GM12873 (cell line): Measurements from ENCODE around the gene IMMP2L.

Experiments
- TF ChIP-seq, protein P1 (sequence below): IDR thresholded peaks from 2 replicates; pipeline ENCODE4 v1.5.1; 2012; ENCODE audit warnings: low read depth, mild to moderate bottlenecking, moderate library complexity, low read length, control low read depth; ENCODE audit not compliant: insufficient read depth; ENCODE audit errors: missing control alignments

IMMP2L gene

DNA sequence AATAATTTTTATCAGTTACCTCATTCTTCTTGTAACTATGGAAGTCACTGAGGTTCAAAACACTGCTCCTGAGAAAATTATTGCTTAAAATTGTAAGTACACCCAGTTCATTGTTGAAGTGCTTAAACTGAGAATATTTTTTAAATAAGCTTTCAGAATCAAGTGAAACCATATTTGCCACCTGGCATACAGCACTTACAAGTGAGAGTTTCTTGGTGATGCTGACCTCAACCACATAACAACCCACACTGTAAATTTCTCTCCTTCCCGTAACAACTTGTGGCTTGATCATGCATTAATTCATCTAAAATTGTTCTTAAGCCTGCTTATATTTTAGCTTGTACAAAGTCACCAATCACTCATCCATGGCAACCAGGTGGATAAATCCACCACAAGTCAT, 34.0 kb downstream of the IMMP2L start:
- TF ChIP-seq, protein P1, sequence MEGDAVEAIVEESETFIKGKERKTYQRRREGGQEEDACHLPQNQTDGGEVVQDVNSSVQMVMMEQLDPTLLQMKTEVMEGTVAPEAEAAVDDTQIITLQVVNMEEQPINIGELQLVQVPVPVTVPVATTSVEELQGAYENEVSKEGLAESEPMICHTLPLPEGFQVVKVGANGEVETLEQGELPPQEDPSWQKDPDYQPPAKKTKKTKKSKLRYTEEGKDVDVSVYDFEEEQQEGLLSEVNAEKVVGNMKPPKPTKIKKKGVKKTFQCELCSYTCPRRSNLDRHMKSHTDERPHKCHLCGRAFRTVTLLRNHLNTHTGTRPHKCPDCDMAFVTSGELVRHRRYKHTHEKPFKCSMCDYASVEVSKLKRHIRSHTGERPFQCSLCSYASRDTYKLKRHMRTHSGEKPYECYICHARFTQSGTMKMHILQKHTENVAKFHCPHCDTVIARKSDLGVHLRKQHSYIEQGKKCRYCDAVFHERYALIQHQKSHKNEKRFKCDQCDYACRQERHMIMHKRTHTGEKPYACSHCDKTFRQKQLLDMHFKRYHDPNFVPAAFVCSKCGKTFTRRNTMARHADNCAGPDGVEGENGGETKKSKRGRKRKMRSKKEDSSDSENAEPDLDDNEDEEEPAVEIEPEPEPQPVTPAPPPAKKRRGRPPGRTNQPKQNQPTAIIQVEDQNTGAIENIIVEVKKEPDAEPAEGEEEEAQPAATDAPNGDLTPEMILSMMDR = no peak

DNA sequence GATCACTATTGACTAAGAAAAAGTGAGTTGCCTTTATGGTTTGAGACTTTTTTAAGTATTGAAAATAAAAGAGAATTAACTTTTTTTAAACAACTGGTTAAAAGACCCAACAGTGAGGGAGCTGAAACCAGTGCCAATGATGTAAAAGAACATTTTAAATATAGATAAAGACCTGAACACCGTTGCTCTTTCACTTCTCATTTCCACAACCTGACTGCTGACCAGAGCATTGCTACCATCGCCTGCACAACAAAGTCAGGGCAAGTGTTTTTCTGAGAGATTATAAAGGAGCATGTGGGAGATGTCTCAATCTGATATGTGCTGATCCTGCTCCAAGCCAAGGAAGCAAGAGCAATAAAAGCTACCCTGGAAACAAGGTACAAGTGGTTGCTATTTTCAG, 34.7 kb downstream of the IMMP2L start:
- TF ChIP-seq, protein P1 = no peak

DNA sequence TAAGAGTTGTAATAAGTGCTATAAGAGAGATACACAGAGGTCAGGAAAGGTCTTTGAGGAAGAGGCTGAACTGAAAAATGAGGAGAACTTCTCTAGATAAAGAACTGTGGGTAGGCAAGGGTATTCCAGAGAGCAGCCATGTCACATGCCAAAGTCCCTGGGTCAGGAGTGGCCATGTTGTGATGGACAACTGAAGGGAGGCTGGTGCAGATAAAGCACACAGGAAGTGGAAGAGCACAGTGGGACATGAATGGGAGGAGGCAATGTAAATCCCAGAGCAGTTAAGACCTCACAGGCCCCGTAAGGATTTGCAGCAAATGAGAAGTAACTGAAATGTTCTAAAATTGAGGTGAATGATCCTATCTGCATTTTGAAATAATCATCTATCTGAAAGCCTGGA, 37.2 kb downstream of the IMMP2L start:
- TF ChIP-seq, protein P1 = no peak

DNA sequence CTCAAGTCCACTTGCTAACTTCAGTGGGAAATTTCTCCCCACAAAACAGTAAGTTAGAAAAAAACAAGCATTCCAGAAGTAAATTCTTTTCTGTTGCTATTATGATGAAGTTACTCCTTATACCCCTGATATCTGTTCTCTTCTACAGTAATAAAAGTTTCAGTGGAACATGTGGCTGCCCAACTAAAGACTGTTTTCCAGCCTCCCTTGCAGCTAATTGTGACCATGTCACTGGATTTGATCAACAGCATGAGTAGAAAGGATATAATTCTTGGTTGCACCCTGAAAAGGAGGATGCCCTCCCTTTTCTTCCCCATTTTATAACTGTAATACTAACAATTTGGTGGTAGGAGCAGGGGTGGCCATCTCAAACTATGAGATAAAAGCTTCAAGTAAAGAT, 40.6 kb downstream of the IMMP2L start:
- TF ChIP-seq, protein P1 = no peak

DNA sequence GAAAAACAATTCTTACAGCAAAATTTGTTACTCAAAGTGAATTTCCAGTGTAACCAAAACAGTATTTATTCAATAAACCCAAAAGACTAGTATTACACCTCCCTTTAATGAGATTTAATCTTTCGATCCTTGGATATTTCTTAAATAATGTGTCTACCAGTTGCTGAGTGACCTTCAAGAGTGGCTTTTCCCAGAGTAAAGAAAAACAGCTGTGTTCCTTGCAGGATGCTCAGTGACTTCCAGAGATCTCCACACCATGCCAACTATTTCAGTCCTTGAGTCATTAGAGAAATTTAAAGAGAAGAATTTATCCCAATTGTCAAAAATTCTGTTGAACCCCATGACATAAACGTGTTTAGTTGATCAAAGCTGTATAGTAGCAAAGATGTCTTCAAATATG, 44.0 kb downstream of the IMMP2L start:
- TF ChIP-seq, protein P1 = no peak

DNA sequence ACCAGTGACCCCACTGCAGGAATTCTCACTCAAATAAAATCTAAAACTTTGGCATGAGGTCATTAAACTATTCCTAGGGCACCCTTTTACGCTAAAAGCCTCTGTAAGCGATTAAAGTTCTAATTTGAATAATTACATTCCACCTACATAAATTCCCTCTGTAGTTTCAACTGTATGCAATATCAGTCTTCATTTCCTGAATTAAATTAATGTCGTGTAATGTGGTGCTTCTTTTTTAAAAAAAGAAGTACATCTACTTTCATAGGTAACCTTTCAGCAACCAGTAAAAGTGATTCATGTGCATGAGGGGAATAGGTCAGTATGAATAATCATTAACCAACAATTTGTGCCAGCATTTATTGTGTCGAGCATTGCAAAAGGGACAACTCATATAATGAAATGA, 44.7 kb downstream of the IMMP2L start:
- TF ChIP-seq, protein P1 = no peak

DNA sequence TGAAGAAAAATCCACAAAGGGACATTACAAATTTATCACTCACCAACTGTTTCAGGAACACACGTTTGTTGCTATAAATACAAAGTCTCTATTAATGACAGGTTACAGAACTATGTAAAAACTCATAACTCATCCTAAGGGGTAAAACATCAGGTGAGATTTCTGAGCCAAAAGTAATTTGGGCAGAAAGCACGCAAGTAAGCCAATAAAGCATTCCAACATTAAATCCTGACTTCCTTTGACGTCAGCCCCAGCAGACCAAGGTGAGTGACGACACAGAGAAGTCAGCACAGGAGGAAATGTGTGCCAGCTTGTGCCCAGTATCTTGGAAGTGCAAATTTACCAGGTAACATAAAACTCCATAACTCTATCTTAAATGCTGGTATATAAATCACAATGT, 45.7 kb downstream of the IMMP2L start:
- TF ChIP-seq, protein P1 = no peak
